NOMO-1 (cell line): ENCODE data around the gene HMGB3.

ENCODE experiments used
- DNase-seq, 2 experiments: peaks; one replicate each; lab custom pipeline; 2025; ENCODE audit not compliant: unreplicated experiment in 2 of 2; lab: John Stamatoyannopoulos, UW

Gene HMGB3

GRCh38 chrX:151039351-151039750 is 56.2 kb downstream of the HMGB3 start:
- DNase-seq = no peak
